Measurements from ENCODE around the gene KCNMA1. TPM values are rescaled to one million over a fixed set of nuclear protein-coding genes. Genes with fewer than 3 reads are reported as not detected.
A peak's percentile ranks its signal among the peaks of the same experiment; 100 is the strongest.

The KCNMA1 gene
- total RNA-seq, 4 donors from 2014 or later = 68.4 to 170 (median 119) TPM

DNA sequence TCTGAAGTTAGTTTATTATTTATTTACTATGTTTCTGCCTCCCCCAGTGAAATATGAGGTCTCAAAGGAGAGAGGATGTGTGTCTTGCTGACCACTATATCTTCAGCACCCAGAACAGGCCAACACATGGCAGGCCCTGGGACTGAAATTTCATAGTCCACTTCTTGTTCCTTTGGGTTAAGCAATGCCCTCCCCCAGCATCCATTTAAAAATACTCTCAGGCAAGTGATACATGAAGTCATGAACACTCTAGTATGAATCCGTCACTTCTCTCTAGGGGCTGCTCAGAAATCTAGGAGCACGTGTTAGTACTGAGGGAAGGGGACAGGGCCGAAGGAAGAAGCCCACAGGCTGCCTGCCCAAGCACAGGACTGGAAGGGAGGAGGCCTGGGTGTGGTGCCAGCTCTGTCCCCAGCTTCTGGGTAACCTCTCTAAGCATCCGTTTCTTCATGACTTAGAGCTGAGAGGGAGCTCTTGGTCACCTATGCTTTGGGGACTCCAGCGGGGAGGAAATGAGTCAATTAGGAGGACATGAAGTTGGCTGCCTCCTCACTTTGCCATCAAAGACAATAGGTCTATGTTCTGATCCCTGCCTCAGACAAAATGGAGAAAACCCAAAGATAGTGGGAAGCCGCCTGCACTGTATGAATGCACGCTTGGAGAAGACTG, 119.2 kb downstream of the KCNMA1 start:
- intact Hi-C loops (cut with DNase I; ENCODE audit: low total_unique reads) (no loop called here), in situ Hi-C loops (cut with MboI; ENCODE audit: low pct_ligation_motif_present in 1 of 4, low pct_unique_long_range_greater_than_20kb in 1 of 4, low sequenced_read_pairs in 3 of 4) (no loop called here)
- 87% methylated on average over 7 of the region's 7 CpGs; no CpG with 5 or more reads in 1 of the 2 donors for WGBS, 2 donors (ENCODE audit: low coverage in 1 of 2)
- no peaks in the 10 kb centered on the region for H3K9me3 ChIP-seq
- peaks cover 0 to 18% (median 11%) of the 10 kb centered on the region in 4 donors for H3K4me1 ChIP-seq
- TF ChIP-seq POLR2AphosphoS5 (IDR thresholded peaks at IDR 0.05) (no peak), EP300 (IDR thresholded peaks at IDR 0.05; ENCODE audit: low read depth) (no peak), POLR2A (IDR thresholded peaks at IDR 0.05) (no peak)
- TF ChIP-seq, protein P1, sequence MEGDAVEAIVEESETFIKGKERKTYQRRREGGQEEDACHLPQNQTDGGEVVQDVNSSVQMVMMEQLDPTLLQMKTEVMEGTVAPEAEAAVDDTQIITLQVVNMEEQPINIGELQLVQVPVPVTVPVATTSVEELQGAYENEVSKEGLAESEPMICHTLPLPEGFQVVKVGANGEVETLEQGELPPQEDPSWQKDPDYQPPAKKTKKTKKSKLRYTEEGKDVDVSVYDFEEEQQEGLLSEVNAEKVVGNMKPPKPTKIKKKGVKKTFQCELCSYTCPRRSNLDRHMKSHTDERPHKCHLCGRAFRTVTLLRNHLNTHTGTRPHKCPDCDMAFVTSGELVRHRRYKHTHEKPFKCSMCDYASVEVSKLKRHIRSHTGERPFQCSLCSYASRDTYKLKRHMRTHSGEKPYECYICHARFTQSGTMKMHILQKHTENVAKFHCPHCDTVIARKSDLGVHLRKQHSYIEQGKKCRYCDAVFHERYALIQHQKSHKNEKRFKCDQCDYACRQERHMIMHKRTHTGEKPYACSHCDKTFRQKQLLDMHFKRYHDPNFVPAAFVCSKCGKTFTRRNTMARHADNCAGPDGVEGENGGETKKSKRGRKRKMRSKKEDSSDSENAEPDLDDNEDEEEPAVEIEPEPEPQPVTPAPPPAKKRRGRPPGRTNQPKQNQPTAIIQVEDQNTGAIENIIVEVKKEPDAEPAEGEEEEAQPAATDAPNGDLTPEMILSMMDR (IDR thresholded peaks at IDR 0.05) = no peak
- H3K36me3 ChIP-seq = no peaks in the 10 kb centered on the region
- H3K27me3 ChIP-seq = no peaks in the 10 kb centered on the region
- H3K4me3 ChIP-seq = no peak overlapping the region
- no peak for DNase-seq
- peak overlapping the region in 1 of 4 donors; percentile 8 for H3K27ac ChIP-seq

DNA sequence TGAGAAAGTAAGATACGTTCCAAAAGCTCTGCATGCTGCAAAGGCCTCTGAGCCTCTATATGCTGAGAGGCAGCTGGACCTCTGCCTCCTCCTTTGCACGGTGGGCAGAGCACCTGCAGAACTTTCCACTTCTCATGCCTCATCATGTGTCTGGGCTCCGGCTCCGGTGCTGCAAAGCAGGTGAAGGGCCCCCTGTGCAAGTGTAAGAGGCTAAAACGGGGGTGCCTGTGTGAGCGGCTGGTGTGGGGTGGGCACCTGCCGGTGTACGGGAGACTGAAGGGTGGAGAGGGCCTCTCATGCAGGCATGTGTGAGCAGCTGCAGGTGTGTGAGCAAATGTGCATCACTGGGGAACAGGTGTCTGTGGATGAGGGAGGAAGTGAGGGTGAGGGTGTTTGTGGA, 121.0 kb downstream of the KCNMA1 start:
- TF ChIP-seq POLR2AphosphoS5 (IDR thresholded peaks at IDR 0.05) (no peak), EP300 (IDR thresholded peaks at IDR 0.05; ENCODE audit: low read depth) (no peak), POLR2A (IDR thresholded peaks at IDR 0.05) (no peak)
- TF ChIP-seq, protein P1 (IDR thresholded peaks at IDR 0.05) = no peak
- H3K4me3 ChIP-seq = no peak overlapping the region
- no peaks in the 10 kb centered on the region for H3K36me3 ChIP-seq
- H3K27me3 ChIP-seq = no peaks in the 10 kb centered on the region
- no peak overlapping the region for H3K27ac ChIP-seq
- in situ Hi-C loops (cut with MboI; ENCODE audit: low pct_ligation_motif_present in 1 of 4, low pct_unique_long_range_greater_than_20kb in 1 of 4, low sequenced_read_pairs in 3 of 4) = no loop called here
- intact Hi-C loops (cut with DNase I; ENCODE audit: low total_unique reads) = no loop called here
- WGBS, 2 donors (ENCODE audit: low coverage in 1 of 2) = 88% methylated on average over 8 of the region's 8 CpGs; no CpG with 5 or more reads in 1 of the 2 donors
- DNase-seq = no peak
- peaks cover 7 to 33% (median 21%) of the 10 kb centered on the region in 4 donors for H3K4me1 ChIP-seq
- no peaks in the 10 kb centered on the region for H3K9me3 ChIP-seq

DNA sequence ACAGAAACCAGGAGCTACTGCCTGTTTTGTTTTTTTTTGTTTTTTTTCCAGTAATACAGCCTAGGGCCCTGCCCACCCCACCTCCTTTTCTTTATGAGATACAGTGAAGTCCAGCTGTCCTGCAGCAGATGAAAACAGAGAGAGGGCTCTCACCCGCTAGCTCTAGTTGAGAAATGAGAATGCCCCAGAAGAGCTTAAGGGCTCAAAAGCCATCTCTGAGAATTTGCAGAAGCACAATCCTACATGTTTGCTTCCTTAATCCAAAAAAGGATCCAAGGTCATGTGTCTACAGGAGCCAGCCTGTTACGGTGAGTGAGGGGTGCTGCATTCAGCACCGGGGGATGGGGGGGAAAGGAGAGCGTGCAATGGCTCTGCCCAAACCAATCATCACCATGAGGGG, 122.7 kb downstream of the KCNMA1 start:
- no peak for DNase-seq
- Histone ChIP-seq H3K4me1 (peaks cover 10 to 44% (median 21%) of the 10 kb centered on the region in 4 donors), H3K36me3 (no peaks in the 10 kb centered on the region), H3K27me3 (no peaks in the 10 kb centered on the region), H3K27ac (peak overlapping the region; percentile 34 to 81 (median 68)), H3K9me3 (no peaks in the 10 kb centered on the region), H3K4me3 (no peak overlapping the region)
- TF ChIP-seq EP300 (IDR thresholded peaks at IDR 0.05; ENCODE audit: low read depth) (no peak), POLR2A (IDR thresholded peaks at IDR 0.05) (no peak), POLR2AphosphoS5 (IDR thresholded peaks at IDR 0.05) (no peak)
- TF ChIP-seq, protein P1 (IDR thresholded peaks at IDR 0.05) = no peak
- in situ Hi-C loops (cut with MboI; ENCODE audit: low pct_ligation_motif_present in 1 of 4, low pct_unique_long_range_greater_than_20kb in 1 of 4, low sequenced_read_pairs in 3 of 4) (no loop called here), intact Hi-C loops (cut with DNase I; ENCODE audit: low total_unique reads) (no loop called here)
- 82 to 87% methylated on average over 2 to 4 of the region's 4 CpGs for WGBS, 2 donors (ENCODE audit: low coverage in 1 of 2)

DNA sequence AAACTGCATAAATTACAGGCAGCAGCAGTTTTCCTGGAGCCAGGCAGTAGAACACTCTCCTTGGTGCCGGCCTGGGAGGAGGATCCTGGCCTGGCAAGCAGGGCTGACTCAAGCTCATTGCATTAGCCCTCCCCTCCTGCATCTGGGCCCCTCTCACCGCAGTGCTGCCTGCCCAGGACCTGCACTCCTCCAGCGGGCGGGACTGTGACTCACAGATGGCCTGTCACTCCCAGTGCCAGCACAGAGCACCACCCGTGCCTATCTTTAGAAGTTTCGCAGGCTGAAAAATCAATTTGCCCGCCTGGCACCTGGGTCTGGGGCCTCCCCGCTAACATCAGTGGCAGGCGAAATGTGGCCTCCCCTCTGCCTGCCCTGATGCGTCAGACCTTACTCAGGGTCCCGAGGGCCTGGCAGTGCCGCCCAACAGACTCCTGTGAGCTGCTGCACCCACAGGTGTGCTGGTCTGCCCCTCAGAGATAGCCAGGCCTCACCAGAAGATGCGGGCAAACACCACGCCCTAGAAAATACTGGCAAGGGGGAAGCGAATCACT, 123.8 kb downstream of the KCNMA1 start:
- H3K9me3 ChIP-seq = no peaks in the 10 kb centered on the region
- intact Hi-C loops (cut with DNase I; ENCODE audit: low total_unique reads) = no loop called here
- in situ Hi-C loops (cut with MboI; ENCODE audit: low pct_ligation_motif_present in 1 of 4, low pct_unique_long_range_greater_than_20kb in 1 of 4, low sequenced_read_pairs in 3 of 4) = no loop called here
- no peaks in the 10 kb centered on the region for H3K36me3 ChIP-seq
- no peaks in the 10 kb centered on the region for H3K27me3 ChIP-seq
- H3K4me3 ChIP-seq = no peak overlapping the region
- peaks cover 10 to 44% (median 21%) of the 10 kb centered on the region in 4 donors for H3K4me1 ChIP-seq
- peak overlapping the region; percentile 36 to 81 (median 68) for H3K27ac ChIP-seq
- TF ChIP-seq POLR2A (IDR thresholded peaks at IDR 0.05) (no peak), EP300 (IDR thresholded peaks at IDR 0.05; ENCODE audit: low read depth) (no peak), POLR2AphosphoS5 (IDR thresholded peaks at IDR 0.05) (no peak)
- TF ChIP-seq, protein P1 (IDR thresholded peaks at IDR 0.05) = no peak
- DNase-seq = peak; percentile 61
- WGBS, 2 donors (ENCODE audit: low coverage in 1 of 2) = 77% methylated on average over 10 of the region's 15 CpGs; no CpG with 5 or more reads in 1 of the 2 donors
